Caco-2 (cell line): Measurements from ENCODE around the gene CREBBP. TPM values are rescaled to one million over a fixed set of nuclear protein-coding genes. Genes with fewer than 3 reads are reported as not detected.

Experiments used
- BruUV-seq: library from RNA; stranded (reverse); fragments of 400-500 nt; replicated peaks from 2 replicates; lab custom pipeline; 2021; lab: Mats Ljungman, UMichigan
- CTCF ChIA-PET: fragments of 300-600 bp; sonication (Branson Sonifier 250); formaldehyde crosslinking; loops from one replicate; lab custom pipeline; 2022; ENCODE audit warnings: antibody characterized with exemption; lab: Charles Lee
- POLR2A ChIA-PET: fragments of 300-600 bp; sonication (Branson Sonifier 250); formaldehyde crosslinking; loops from one replicate; lab custom pipeline; 2022; ENCODE audit warnings: antibody characterized with exemption; lab: Charles Lee
- DNase-seq, 2 experiments: peaks; one replicate each; pipeline versions ENCODE4 v3.0.0 to v3.0.0-alpha.2; 2020 to 2022
- H3K27me3 ChIP-seq: replicated peaks from 2 replicates; pipeline ENCODE4 v1.6.0; 2011; ENCODE audit warnings: low read length; ENCODE audit not compliant: control insufficient read depth, insufficient read depth
- H3K36me3 ChIP-seq: 2 replicates; pipeline ENCODE4 v1.5.1; 2011; ENCODE audit warnings: low read length; ENCODE audit not compliant: control insufficient read depth, insufficient read depth
- H3K4me1 ChIP-seq: fragments of 250-450 bp; sonication (Bioruptor Pico); 2 replicates; pipeline ENCODE4 v1.5.1; 2020; ENCODE audit warnings: mild to moderate bottlenecking
- H3K4me3 ChIP-seq: 2 replicates; pipeline ENCODE4 v1.5.1; 2011; ENCODE audit warnings: low read depth, mild to moderate bottlenecking, control low read depth, low read length
- H3K9me3 ChIP-seq: fragments of 250-450 bp; sonication (Bioruptor Pico); 2 replicates; pipeline ENCODE4 v1.5.1; 2020; ENCODE audit warnings: mild to moderate bottlenecking, moderate library complexity
- H3K27ac Mint-ChIP-seq: one replicate; pipeline ENCODE4 v1.8.0; 2022; ENCODE audit warnings: mixed read lengths; ENCODE audit not compliant: unreplicated experiment
- H3K27me3 Mint-ChIP-seq: one replicate; pipeline ENCODE4 v1.8.0; 2022; ENCODE audit warnings: mixed read lengths; ENCODE audit not compliant: insufficient read depth, unreplicated experiment
- H3K36me3 Mint-ChIP-seq: one replicate; pipeline ENCODE4 v1.8.0; 2022; ENCODE audit warnings: mild to moderate bottlenecking, mixed read lengths; ENCODE audit not compliant: insufficient read depth, unreplicated experiment
- H3K4me1 Mint-ChIP-seq: one replicate; pipeline ENCODE4 v1.8.0; 2022; ENCODE audit warnings: low read depth, mixed read lengths; ENCODE audit not compliant: unreplicated experiment
- H3K4me3 Mint-ChIP-seq: one replicate; pipeline ENCODE4 v1.8.0; 2022; ENCODE audit warnings: mild to moderate bottlenecking, moderate library complexity, mixed read lengths; ENCODE audit not compliant: unreplicated experiment
- H3K9me3 Mint-ChIP-seq: one replicate; pipeline ENCODE4 v1.8.0; 2022; ENCODE audit warnings: mixed read lengths; ENCODE audit not compliant: unreplicated experiment
- intact Hi-C: fragments of 100-400 bp; cut with micrococcal nuclease; formaldehyde crosslinking; loops from one replicate; pipeline ENCODE4 v1.10.0; 2022; ENCODE audit not compliant: unreplicated experiment
- total RNA-seq: library from RNA; stranded (reverse); gene quantifications from 2 replicates; pipeline ENCODE4 v1.2.3, GENCODE V29; 2022
- TF ChIP-seq, protein P1 (sequence below), 2 experiments: fragments of 200-600 bp in 1 of 2; IDR thresholded peaks; 1 replicate in 1 of 2; 2 replicates in 1 of 2; pipeline versions ENCODE4 v1.5.1 to v1.8.0; 2011 to 2022; ENCODE audit warnings: antibody characterized with exemption in 1 of 2, control low read depth in 1 of 2, inconsistent platforms in 1 of 2, low read depth in 1 of 2, low read length in 1 of 2, mild to moderate bottlenecking in 1 of 2, moderate library complexity in 1 of 2; ENCODE audit not compliant: insufficient read depth in 1 of 2, severe bottlenecking in 1 of 2, unreplicated experiment in 1 of 2

Gene CREBBP
- total RNA-seq, 1 experiment from 2014 or later = 65.3 TPM

DNA sequence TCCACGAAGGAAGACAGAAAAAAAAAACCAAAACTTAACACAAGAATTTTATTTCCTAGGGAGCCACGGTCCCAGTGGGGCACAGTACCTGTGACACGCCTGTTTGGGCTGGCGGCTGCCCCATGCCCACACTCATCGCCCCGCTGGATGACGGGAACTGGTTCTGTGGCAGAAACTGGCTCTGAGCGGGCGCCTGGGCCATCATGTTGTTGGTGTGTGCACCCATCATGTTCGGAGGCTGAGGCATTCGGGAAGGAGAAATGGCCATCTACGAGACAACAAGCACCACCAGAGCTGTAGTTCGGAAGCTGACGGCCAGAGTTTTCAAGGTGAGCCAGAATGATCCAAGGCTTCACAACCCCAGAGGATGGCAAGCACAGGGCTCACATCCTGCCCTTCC, 106.8 kb downstream of the CREBBP start:
- no peaks in the 10 kb centered on the region for H3K27me3 Mint-ChIP-seq
- no peaks in the 10 kb centered on the region for H3K4me1 Mint-ChIP-seq
- H3K9me3 ChIP-seq = no peaks in the 10 kb centered on the region
- H3K4me1 ChIP-seq = no peaks in the 10 kb centered on the region
- no peak overlapping the region for H3K27ac Mint-ChIP-seq
- no TSS peak for BruUV-seq
- H3K9me3 Mint-ChIP-seq = no peaks in the 10 kb centered on the region
- CTCF ChIA-PET = no interaction called here
- no peaks in the 10 kb centered on the region for H3K36me3 ChIP-seq
- no peak for DNase-seq
- H3K36me3 Mint-ChIP-seq = peaks cover 73% of the 10 kb centered on the region
- TF ChIP-seq, protein P1, sequence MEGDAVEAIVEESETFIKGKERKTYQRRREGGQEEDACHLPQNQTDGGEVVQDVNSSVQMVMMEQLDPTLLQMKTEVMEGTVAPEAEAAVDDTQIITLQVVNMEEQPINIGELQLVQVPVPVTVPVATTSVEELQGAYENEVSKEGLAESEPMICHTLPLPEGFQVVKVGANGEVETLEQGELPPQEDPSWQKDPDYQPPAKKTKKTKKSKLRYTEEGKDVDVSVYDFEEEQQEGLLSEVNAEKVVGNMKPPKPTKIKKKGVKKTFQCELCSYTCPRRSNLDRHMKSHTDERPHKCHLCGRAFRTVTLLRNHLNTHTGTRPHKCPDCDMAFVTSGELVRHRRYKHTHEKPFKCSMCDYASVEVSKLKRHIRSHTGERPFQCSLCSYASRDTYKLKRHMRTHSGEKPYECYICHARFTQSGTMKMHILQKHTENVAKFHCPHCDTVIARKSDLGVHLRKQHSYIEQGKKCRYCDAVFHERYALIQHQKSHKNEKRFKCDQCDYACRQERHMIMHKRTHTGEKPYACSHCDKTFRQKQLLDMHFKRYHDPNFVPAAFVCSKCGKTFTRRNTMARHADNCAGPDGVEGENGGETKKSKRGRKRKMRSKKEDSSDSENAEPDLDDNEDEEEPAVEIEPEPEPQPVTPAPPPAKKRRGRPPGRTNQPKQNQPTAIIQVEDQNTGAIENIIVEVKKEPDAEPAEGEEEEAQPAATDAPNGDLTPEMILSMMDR (IDR thresholded peaks at IDR 0.05; ENCODE audit: insufficient read depth in 1 of 2, low read depth in 1 of 2, low read length in 1 of 2, severe bottlenecking in 1 of 2, unreplicated experiment in 1 of 2) = no peak
- intact Hi-C loops = no loop called here
- H3K27me3 ChIP-seq = no peaks in the 10 kb centered on the region
- H3K4me3 ChIP-seq = no peak overlapping the region
- H3K4me3 Mint-ChIP-seq = no peak overlapping the region
- POLR2A ChIA-PET = no interaction called here

DNA sequence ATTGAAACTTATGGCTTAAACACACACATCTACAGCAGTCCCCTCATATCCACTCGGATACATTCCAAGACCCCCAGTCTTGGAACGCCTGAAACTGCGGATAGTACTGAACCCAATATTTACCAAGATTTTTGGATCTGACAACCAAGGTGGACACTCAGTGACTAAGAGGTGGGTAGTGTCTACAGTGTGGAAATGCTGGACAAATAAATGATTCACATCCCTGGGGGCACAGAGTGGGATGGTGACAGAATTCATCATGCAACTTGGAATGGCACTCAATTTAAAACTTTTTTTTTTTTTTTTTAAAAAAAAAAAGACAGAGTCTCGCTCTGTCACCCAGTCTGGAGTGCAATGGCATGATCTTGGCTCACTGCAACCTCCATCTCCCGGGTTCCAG, 109.0 kb downstream of the CREBBP start:
- Mint-ChIP-seq H3K27me3 (no peaks in the 10 kb centered on the region), H3K36me3 (peaks cover 74% of the 10 kb centered on the region), H3K4me3 (no peak overlapping the region), H3K4me1 (no peaks in the 10 kb centered on the region), H3K27ac (no peak overlapping the region), H3K9me3 (no peaks in the 10 kb centered on the region)
- POLR2A ChIA-PET = interaction anchor here (0.7 kb wide), 1 partner anchor 29 kb away, joined by 5 read pairs; no protein-coding TSS in a partner anchor
- CTCF ChIA-PET = no interaction called here
- Histone ChIP-seq H3K4me3 (no peak overlapping the region), H3K27me3 (no peaks in the 10 kb centered on the region), H3K4me1 (no peaks in the 10 kb centered on the region), H3K36me3 (peaks cover 2% of the 10 kb centered on the region), H3K9me3 (no peaks in the 10 kb centered on the region)
- DNase-seq = no peak
- intact Hi-C loops = no loop called here
- no TSS peak for BruUV-seq
- TF ChIP-seq, protein P1 (IDR thresholded peaks at IDR 0.05; ENCODE audit: insufficient read depth in 1 of 2, low read depth in 1 of 2, low read length in 1 of 2, severe bottlenecking in 1 of 2, unreplicated experiment in 1 of 2) = no peak

DNA sequence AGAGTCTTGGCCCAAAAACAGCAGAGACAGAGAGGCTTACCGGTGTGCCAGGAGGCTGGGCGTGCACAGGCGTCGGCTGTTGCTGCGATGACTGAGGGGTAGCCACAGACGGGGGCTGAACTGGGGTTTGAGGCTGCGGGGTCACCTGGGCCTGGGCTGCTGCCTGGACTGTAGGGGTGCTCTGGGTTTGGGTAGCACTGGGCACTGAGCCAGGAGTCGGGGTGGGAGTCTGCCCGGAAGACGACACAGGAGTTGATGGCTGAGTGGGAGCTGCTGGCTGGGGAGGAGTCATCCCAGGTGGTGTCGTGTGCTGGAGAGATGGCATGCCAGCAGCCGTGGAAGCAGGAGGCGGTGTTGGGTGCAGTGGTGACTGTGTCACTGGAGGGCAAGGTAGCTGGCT, 110.0 kb downstream of the CREBBP start:
- no peaks in the 10 kb centered on the region for H3K9me3 ChIP-seq
- Mint-ChIP-seq H3K27ac (no peak overlapping the region), H3K27me3 (no peaks in the 10 kb centered on the region), H3K4me3 (no peak overlapping the region), H3K4me1 (no peaks in the 10 kb centered on the region), H3K36me3 (peaks cover 69% of the 10 kb centered on the region), H3K9me3 (no peaks in the 10 kb centered on the region)
- intact Hi-C loops = no loop called here
- no peak overlapping the region for H3K4me3 ChIP-seq
- POLR2A ChIA-PET = no interaction called here
- no TSS peak for BruUV-seq
- H3K36me3 ChIP-seq = peaks cover 2% of the 10 kb centered on the region
- H3K4me1 ChIP-seq = no peaks in the 10 kb centered on the region
- CTCF ChIA-PET = no interaction called here
- DNase-seq = no peak
- TF ChIP-seq, protein P1 (IDR thresholded peaks at IDR 0.05; ENCODE audit: insufficient read depth in 1 of 2, low read depth in 1 of 2, low read length in 1 of 2, severe bottlenecking in 1 of 2, unreplicated experiment in 1 of 2) = no peak
- H3K27me3 ChIP-seq = no peaks in the 10 kb centered on the region
